Measurements from ENCODE around the gene ANO9. TPM values are rescaled to one million over a fixed set of nuclear protein-coding genes. Genes with fewer than 3 reads are reported as not detected.
A peak's percentile ranks its signal among the peaks of the same experiment; 100 is the strongest.

ANO9 gene
- total RNA-seq, 1 donor, result not detected

DNA sequence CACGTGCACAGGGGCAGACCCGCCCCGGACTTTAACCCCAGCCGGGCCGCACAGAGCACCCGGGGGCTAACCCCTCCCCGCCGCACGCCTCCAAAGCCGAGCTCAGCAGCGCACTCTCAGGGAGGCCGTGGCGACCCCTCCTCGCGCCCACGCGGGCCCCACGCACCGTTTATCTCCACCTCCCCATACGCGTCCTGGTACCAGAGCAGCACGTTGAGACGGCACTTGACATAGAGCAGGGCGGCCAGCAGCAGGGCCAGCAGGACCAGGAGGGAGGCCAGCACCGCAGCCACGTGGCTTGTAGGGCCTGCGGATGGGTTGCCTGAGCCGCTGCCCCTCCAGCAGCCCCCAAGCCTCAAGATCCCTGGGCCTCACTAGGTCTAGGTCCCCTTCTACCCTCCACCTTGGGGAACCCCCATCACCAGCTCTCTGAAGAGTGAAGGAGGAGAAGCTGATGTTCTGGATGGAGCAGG, 34.1 kb downstream of the ANO9 start:
- Histone ChIP-seq H3K27ac (ENCODE audit: low read depth, low read length) (no peak overlapping the region), H3K36me3 (ENCODE audit: insufficient read depth, low read length) (no peaks in the 10 kb centered on the region), H3K4me3 (ENCODE audit: insufficient read depth, low read length) (no peak overlapping the region), H3K9me3 (ENCODE audit: low read depth, low read length) (no peaks in the 10 kb centered on the region), H3K79me2 (ENCODE audit: insufficient read depth, low read length) (no peaks in the 10 kb centered on the region), H3K4me1 (ENCODE audit: insufficient read depth, low read length) (peaks cover 3% of the 10 kb centered on the region), H3K27me3 (ENCODE audit: insufficient read depth, low read length) (no peaks in the 10 kb centered on the region), H2AFZ (ENCODE audit: low read length) (no peak overlapping the region), H3K4me2 (ENCODE audit: insufficient read depth, low read length) (peak overlapping the region; percentile 28), H4K20me1 (ENCODE audit: insufficient read depth, low read length) (no peaks in the 10 kb centered on the region)
- DNase-seq (ENCODE audit: insufficient read length, low spot score, missing footprints), result no peak
- TF ChIP-seq, protein P1, sequence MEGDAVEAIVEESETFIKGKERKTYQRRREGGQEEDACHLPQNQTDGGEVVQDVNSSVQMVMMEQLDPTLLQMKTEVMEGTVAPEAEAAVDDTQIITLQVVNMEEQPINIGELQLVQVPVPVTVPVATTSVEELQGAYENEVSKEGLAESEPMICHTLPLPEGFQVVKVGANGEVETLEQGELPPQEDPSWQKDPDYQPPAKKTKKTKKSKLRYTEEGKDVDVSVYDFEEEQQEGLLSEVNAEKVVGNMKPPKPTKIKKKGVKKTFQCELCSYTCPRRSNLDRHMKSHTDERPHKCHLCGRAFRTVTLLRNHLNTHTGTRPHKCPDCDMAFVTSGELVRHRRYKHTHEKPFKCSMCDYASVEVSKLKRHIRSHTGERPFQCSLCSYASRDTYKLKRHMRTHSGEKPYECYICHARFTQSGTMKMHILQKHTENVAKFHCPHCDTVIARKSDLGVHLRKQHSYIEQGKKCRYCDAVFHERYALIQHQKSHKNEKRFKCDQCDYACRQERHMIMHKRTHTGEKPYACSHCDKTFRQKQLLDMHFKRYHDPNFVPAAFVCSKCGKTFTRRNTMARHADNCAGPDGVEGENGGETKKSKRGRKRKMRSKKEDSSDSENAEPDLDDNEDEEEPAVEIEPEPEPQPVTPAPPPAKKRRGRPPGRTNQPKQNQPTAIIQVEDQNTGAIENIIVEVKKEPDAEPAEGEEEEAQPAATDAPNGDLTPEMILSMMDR (IDR thresholded peaks at IDR 0.05; ENCODE audit: extremely low read depth, low read depth, low read length), result no peak

GRCh38 chr11:406796-407650, 34.8 kb downstream of the ANO9 start:
- peak overlapping the region; percentile 59 for H2AFZ ChIP-seq (ENCODE audit: low read length)
- H3K27me3 ChIP-seq (ENCODE audit: insufficient read depth, low read length), result no peaks in the 10 kb centered on the region
- peaks cover 3% of the 10 kb centered on the region for H3K4me1 ChIP-seq (ENCODE audit: insufficient read depth, low read length)
- peak overlapping the region; percentile 77 for H3K4me2 ChIP-seq (ENCODE audit: insufficient read depth, low read length)
- no peaks in the 10 kb centered on the region for H3K79me2 ChIP-seq (ENCODE audit: insufficient read depth, low read length)
- peak overlapping the region; percentile 73 for H3K4me3 ChIP-seq (ENCODE audit: insufficient read depth, low read length)
- no peaks in the 10 kb centered on the region for H3K9me3 ChIP-seq (ENCODE audit: low read depth, low read length)
- TF ChIP-seq, protein P1 (IDR thresholded peaks at IDR 0.05; ENCODE audit: extremely low read depth, low read depth, low read length), result no peak
- H3K27ac ChIP-seq (ENCODE audit: low read depth, low read length), result no peak overlapping the region
- no peaks in the 10 kb centered on the region for H4K20me1 ChIP-seq (ENCODE audit: insufficient read depth, low read length)
- peak; percentile 98 for DNase-seq (ENCODE audit: insufficient read length, low spot score, missing footprints)
- no peaks in the 10 kb centered on the region for H3K36me3 ChIP-seq (ENCODE audit: insufficient read depth, low read length)

DNA sequence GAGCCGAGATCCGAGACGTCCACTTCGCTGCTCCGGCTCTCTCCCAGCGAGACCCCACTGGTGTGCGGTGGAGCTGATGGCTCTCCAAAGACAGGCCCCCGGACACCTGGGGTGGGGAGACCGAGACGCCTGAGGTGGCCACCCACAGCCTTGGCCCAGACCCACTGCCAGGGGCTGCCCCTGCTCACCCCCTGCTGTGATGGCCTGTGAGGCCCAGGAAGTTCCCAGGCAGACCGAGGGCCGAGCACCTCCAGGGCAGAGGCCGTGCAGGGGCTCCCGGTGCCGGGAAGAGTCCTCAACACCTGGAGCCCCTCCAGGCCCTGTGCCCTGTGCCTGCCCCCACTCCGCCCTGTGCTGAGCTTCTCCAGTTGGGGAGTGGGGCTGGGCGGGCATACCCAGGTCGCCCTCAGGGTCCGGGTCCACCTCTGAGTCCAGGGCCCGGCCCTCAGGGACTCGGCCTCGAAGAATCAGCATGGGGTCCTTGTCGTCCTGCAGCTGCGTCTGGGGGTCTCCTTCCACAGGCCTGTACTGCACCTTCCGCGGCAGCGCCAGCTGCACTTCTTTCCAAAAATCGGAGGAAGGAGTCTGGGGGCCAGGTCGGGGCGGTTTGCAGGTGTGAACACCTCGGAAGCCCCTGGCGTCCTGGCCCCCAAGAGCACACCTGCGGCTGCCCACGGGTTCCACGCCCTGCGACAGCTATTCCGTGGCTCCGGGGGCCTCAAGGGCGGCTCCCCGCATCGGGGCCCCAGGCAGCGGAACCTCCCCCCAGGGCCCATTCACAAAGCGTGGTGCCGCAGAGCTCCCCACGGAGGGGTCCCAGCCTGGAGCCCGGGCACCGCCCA, 35.6 kb downstream of the ANO9 start:
- DNase-seq (ENCODE audit: insufficient read length, low spot score, missing footprints), result no peak
- H3K27ac ChIP-seq (ENCODE audit: low read depth, low read length), result no peak overlapping the region
- H3K4me1 ChIP-seq (ENCODE audit: insufficient read depth, low read length), result peaks cover 3% of the 10 kb centered on the region
- H3K27me3 ChIP-seq (ENCODE audit: insufficient read depth, low read length), result no peaks in the 10 kb centered on the region
- TF ChIP-seq, protein P1 (IDR thresholded peaks at IDR 0.05; ENCODE audit: extremely low read depth, low read depth, low read length), result no peak
- no peaks in the 10 kb centered on the region for H3K79me2 ChIP-seq (ENCODE audit: insufficient read depth, low read length)
- no peaks in the 10 kb centered on the region for H3K9me3 ChIP-seq (ENCODE audit: low read depth, low read length)
- H3K4me2 ChIP-seq (ENCODE audit: insufficient read depth, low read length), result peak overlapping the region; percentile 77
- H3K4me3 ChIP-seq (ENCODE audit: insufficient read depth, low read length), result peak overlapping the region; percentile 73
- H3K36me3 ChIP-seq (ENCODE audit: insufficient read depth, low read length), result no peaks in the 10 kb centered on the region
- no peaks in the 10 kb centered on the region for H4K20me1 ChIP-seq (ENCODE audit: insufficient read depth, low read length)
- peak overlapping the region; percentile 59 for H2AFZ ChIP-seq (ENCODE audit: low read length)

Measured in osteoblast (primary cell).